Ovary (tissue), 9 donors: ENCODE data around the gene ITGA3. TPM values are rescaled to one million over a fixed set of nuclear protein-coding genes. Genes with fewer than 3 reads are reported as not detected.

Experiments used
- DNase-seq, 5 donors: peaks; one replicate each; pipeline ENCODE4 v3.0.0-alpha.2; 2019 to 2020
- H3K27ac ChIP-seq, 2 donors: fragments of 200-600 bp; one replicate each; pipeline versions ENCODE4 v1.5.1 to v1.8.0; 2019 to 2022
- H3K27me3 ChIP-seq: fragments of 200-600 bp; one replicate; pipeline ENCODE4 v1.8.0; 2022
- H3K36me3 ChIP-seq: fragments of 200-600 bp; sonication (generic); one replicate; pipeline ENCODE4 v1.5.1; 2019
- H3K4me1 ChIP-seq: one replicate; pipeline ENCODE4 v1.8.1; 2013; ENCODE audit warnings: mild to moderate bottlenecking, moderate library complexity; ENCODE audit not compliant: insufficient read depth
- H3K4me3 ChIP-seq: fragments of 200-600 bp; sonication (generic); one replicate; pipeline ENCODE4 v1.5.1; 2017
- H3K9me3 ChIP-seq, 2 donors: fragments of 200-600 bp in 1 of 2; sonication (generic) in 1 of 2; one replicate each; pipeline versions ENCODE4 v1.5.1 to v1.8.1; 2013 to 2019; ENCODE audit warnings: mild to moderate bottlenecking in 1 of 2, moderate library complexity in 1 of 2
- EP300 ChIP-seq: sonication (generic); formaldehyde crosslinking; IDR thresholded peaks from one replicate; pipeline ENCODE4 v1.6.1; 2017; ENCODE audit warnings: antibody characterized with exemption
- POLR2A ChIP-seq: fragments of 450-650 bp; IDR thresholded peaks from one replicate; pipeline ENCODE4 v1.6.1; 2017; ENCODE audit warnings: antibody characterized with exemption, mild to moderate bottlenecking, moderate library complexity
- WGBS, 3 donors: extraction: QIAGEN DNeasy Blood & Tissue Kit in 1 of 3; methylation state at CpG; one replicate each; pipeline versions ENCODE4 v1.1.5 to v1.1.7; 2013 to 2017; 5-methylcytosine and 5-hydroxymethylcytosine counted together
- intact Hi-C, 4 donors: fragments of 100-400 bp; cut with DNase I; formaldehyde crosslinking; loops; one replicate each; pipeline versions ENCODE4 v1.11.0 to v1.15.1; 2022 to 2023
- polyA plus RNA-seq, 2 donors: library from polyadenylated mRNA; stranded (reverse); fragments of 200-250 nt in 1 of 2; fragments of 350-450 nt in 1 of 2; fragmentation: Illumina TruSeq in 1 of 2; extraction: RNeasy Lipid Tissue Mini Kit (QIAGEN cat#74804) in 1 of 2; gene quantifications; one replicate each; pipeline ENCODE4 v1.2.3, GENCODE V29; 2013 to 2014
- total RNA-seq, 7 donors: library from RNA; depleted of rRNA in 2 of 7; stranded (reverse); fragments of >200 nt in 2 of 7; fragmentation: NEBNext Ultra II Directional in 3 of 7; extraction: Animal tissue kit (Norgen Biotek cat#: 25700) in 3 of 7; gene quantifications; one replicate each; pipeline versions ENCODE4 v1.1.0 to v1.2.4, GENCODE V29; 2016 to 2023
- TF ChIP-seq, protein P1 (sequence below), 3 donors: fragments of 450-650 bp in 2 of 3; fragments of 200-600 bp in 1 of 3; IDR thresholded peaks; one replicate each; pipeline versions ENCODE4 v1.5.1 to v1.8.0; 2016 to 2022; ENCODE audit warnings: antibody characterized with exemption in 3 of 3, mild to moderate bottlenecking in 1 of 3
- donor health status: DM: no; HTN: no; CAD: no; lungs with moderate emphysema.
- donor health status: DM: no; HTN: no; CAD: no.
- donor health status: Bipolar disorder and iron deficiency.
- donor health status: DM: yes; HTN: yes; CAD: no.
- donor health status: DM: no; HTN: no; CAD: no.
- donor health status: DM: yes; HTN: yes; CAD: no.

The ITGA3 gene
- total and polyA plus RNA-seq, 9 donors: 23.6 to 132 (median 34.2) TPM

DNA sequence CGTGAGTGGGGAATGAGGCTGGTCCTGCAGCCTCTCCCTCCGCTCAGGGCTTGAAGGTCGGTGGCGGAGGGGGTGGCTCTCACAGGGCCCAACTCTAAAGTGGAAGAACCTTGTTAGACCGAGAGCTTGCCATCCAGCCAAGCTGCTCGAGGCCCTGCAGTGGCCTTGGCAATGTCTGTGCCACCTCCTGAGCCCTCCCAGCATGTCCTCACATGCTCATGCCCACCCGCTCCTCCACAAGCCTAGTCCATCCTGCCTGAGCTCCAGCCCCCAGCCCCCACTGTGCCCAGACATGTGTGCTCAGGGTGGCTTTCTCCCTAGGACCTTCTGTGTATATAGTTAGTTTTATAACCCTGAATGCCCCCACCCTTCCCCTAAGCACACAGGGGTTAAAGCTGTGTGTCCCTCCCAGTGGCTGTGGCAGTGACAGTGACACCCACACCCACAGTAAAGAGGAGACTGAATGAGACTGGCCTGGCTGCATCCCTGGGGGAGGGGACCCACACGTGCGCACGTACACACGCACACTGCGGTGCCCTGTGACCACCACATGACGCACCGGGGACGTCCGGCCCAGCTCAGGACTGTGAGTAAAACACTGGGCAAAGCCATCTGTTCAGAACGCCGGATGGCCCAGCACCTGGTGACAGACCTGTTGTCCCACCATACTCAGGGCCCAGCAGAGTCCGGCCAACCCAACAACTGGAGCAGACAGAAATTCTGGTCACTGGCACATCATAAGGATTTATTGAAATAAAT is 54.9 kb downstream of the ITGA3 start:
- intact Hi-C loops: loop anchor here in 1 of 4 donors (10.0 kb wide), 2 partner anchors 54 to 184 kb away; partner anchors contain the start of gene SGCA
- 85 to 89% (median 86%) methylated on average over 18 to 19 of the region's 19 CpGs for WGBS, 3 donors
- no peaks in the 10 kb centered on the region for H3K27me3 ChIP-seq
- H3K27ac ChIP-seq: peak overlapping the region in 1 of 2 donors; percentile 63
- TF ChIP-seq POLR2A: no peak
- TF ChIP-seq EP300: no peak
- TF ChIP-seq, protein P1, sequence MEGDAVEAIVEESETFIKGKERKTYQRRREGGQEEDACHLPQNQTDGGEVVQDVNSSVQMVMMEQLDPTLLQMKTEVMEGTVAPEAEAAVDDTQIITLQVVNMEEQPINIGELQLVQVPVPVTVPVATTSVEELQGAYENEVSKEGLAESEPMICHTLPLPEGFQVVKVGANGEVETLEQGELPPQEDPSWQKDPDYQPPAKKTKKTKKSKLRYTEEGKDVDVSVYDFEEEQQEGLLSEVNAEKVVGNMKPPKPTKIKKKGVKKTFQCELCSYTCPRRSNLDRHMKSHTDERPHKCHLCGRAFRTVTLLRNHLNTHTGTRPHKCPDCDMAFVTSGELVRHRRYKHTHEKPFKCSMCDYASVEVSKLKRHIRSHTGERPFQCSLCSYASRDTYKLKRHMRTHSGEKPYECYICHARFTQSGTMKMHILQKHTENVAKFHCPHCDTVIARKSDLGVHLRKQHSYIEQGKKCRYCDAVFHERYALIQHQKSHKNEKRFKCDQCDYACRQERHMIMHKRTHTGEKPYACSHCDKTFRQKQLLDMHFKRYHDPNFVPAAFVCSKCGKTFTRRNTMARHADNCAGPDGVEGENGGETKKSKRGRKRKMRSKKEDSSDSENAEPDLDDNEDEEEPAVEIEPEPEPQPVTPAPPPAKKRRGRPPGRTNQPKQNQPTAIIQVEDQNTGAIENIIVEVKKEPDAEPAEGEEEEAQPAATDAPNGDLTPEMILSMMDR (IDR thresholded peaks at IDR 0.05): no peak
- H3K9me3 ChIP-seq: no peaks in the 10 kb centered on the region
- H3K36me3 ChIP-seq: no peaks in the 10 kb centered on the region
- no peak for DNase-seq
- no peak overlapping the region for H3K4me3 ChIP-seq
- peaks cover 8% of the 10 kb centered on the region for H3K4me1 ChIP-seq

DNA sequence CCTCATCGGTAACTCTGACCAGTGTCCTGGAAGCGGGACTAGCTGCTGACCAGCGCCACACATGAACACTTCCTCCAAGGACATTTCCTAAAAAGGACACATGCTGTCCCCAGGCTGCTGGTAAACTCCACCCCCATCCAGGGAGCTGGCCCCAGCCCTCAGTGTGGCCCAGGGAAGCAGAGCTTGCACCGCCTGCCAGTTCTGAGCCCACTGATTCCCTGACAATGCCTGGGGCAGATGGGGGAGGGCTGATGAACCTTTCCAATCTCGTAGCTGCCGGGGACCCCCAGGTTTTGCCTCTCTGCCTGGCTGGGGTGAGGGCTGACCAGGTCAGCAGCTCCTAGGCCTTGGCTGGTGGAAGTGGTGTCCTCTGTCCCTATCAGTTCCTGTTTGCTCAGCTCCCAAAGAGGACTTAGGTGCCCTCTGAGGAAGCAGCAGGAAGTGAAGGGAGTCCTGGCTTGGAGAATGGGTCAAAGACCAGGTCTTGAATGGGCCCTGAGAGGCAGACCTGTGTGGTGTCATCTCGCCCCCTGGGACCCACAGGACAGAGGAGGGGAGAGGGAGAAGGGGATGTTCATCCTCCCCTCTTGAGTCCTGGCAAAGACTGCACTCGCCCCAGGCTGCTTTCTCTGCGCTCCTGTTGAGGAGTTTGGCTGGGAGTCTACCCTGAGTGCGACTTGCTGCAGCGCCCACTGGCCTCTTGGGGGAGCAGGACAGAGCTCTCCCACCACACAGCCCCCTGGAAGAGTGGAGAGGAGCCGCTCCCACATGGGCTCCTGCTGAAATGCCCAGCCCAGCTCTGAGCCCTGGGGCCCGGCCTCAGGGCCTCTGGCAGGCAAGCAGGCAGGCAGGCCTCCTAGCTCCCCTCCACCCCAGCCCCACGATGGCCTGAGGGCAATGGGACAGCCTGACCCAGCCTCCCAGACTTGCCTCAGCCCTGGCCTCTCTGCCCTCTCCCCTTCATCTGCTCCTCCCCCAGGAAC is 56.1 kb downstream of the ITGA3 start:
- peak in 1 of 5 donors; percentile 44 for DNase-seq
- no peak for TF ChIP-seq EP300
- no peak for TF ChIP-seq POLR2A
- TF ChIP-seq, protein P1 (IDR thresholded peaks at IDR 0.05): no peak

DNA sequence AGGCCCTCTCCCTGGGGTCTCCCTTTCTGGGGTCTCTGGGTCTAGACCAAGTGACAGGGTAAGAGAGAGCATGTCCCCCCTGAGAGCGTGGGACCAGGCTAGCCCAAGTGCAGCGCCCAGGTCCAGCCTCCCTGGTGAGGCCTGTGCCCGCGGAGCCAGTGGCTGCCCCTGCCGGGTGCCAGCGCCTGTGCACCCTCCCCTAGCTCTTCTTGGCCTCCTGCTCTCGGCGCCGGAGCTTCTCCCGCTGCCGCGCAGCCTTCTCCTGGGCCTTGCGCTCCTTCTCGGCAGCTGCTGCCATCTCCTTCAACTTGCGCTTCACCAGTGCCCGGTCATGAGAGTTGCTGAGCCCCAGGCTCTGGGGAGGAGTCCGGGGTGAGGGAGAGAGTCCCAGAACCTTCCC is 56.8 kb downstream of the ITGA3 start:
- TF ChIP-seq, protein P1 (IDR thresholded peaks at IDR 0.05): no peak
- TF ChIP-seq EP300 (no peak), POLR2A (no peak)
- intact Hi-C loops: loop anchor here in 1 of 4 donors (10.0 kb wide), 2 partner anchors 52 to 182 kb away; partner anchors contain the start of gene SGCA
- H3K4me3 ChIP-seq: no peak overlapping the region
- H3K27ac ChIP-seq: peak overlapping the region in 1 of 2 donors; percentile 63
- H3K9me3 ChIP-seq: no peaks in the 10 kb centered on the region
- peak in 2 of 5 donors; percentile 49 to 62 for DNase-seq
- WGBS, 3 donors: 24 to 28% (median 24%) methylated on average over 16 to 17 of the region's 17 CpGs
- no peaks in the 10 kb centered on the region for H3K36me3 ChIP-seq
- H3K27me3 ChIP-seq: no peaks in the 10 kb centered on the region
- peaks cover 8% of the 10 kb centered on the region for H3K4me1 ChIP-seq

More for the DNA sequence above, 56.1 kb downstream of the ITGA3 start:
- H3K4me1 ChIP-seq: peaks cover 8% of the 10 kb centered on the region
- H3K36me3 ChIP-seq: no peaks in the 10 kb centered on the region
- H3K27ac ChIP-seq: peak overlapping the region in 1 of 2 donors; percentile 63
- no peak overlapping the region for H3K4me3 ChIP-seq
- intact Hi-C loops: loop anchor here in 1 of 4 donors (10.0 kb wide), 2 partner anchors 53 to 183 kb away; partner anchors contain the start of gene SGCA
- H3K9me3 ChIP-seq: no peaks in the 10 kb centered on the region
- WGBS, 3 donors: 56 to 61% (median 57%) methylated on average over 14 of the region's 14 CpGs
- H3K27me3 ChIP-seq: no peaks in the 10 kb centered on the region
